Right ventricle myocardium inferior (tissue), 1 donor: ENCODE measurements around the gene TFAP2A. TPM values are rescaled to one million over a fixed set of nuclear protein-coding genes. Genes with fewer than 3 reads are reported as not detected.

Experiments used
- ATAC-seq: fragments of 200-7000 bp; cut with Tn5 transposase; one replicate; pipeline ENCODE4 v1.9.1; 2020; ENCODE audit warnings: mild to moderate bottlenecking, moderate library complexity
- DNase-seq: peaks from one replicate; pipeline ENCODE4 v3.0.0; 2021; ENCODE audit errors: missing footprints
- intact Hi-C: fragments of 100-400 bp; cut with DNase I; formaldehyde crosslinking; loops from one replicate; pipeline ENCODE4 v1.11.0; 2022
- total RNA-seq: library from RNA; stranded (reverse); fragmentation: NEBNext Ultra II Directional; extraction: Animal tissue kit (Norgen Biotek cat#: 25700); gene quantifications from one replicate; pipeline ENCODE4 v1.2.1, GENCODE V29; 2021
- donor health status: DM: no; HTN: yes; CAD: no; lungs with severe emphysema.

The TFAP2A gene
- total RNA-seq, 1 donor from 2014 or later: 0.43 TPM

GRCh38 chr6:10389739-10390494, 25.0 kb downstream of the TFAP2A start:
- ATAC-seq: no peak
- DNase-seq: no peak
- intact Hi-C loops: no loop called here

GRCh38 chr6:10386756-10387654, 27.9 kb downstream of the TFAP2A start:
- intact Hi-C loops: no loop called here
- ATAC-seq: no peak
- DNase-seq: no peak

GRCh38 chr6:10386220-10386619, 28.7 kb downstream of the TFAP2A start:
- ATAC-seq: no peak
- DNase-seq: no peak
- intact Hi-C loops: no loop called here

GRCh38 chr6:10385524-10386132, 29.2 kb downstream of the TFAP2A start:
- intact Hi-C loops: no loop called here
- ATAC-seq (no peak), DNase-seq (no peak)

GRCh38 chr6:10384610-10385523, 30.0 kb downstream of the TFAP2A start:
- intact Hi-C loops: no loop called here
- ATAC-seq (no peak), DNase-seq (no peak)

GRCh38 chr6:10384091-10384609, 30.7 kb downstream of the TFAP2A start:
- no peak for DNase-seq
- no peak for ATAC-seq
- intact Hi-C loops: no loop called here

GRCh38 chr6:10383331-10384090, 31.4 kb downstream of the TFAP2A start:
- ATAC-seq (no peak), DNase-seq (no peak)
- intact Hi-C loops: no loop called here

- ATAC-seq: no peak
- intact Hi-C loops: no loop called here
Measured at GRCh38 chr6:10382728-10383330, 32.0 kb downstream of the TFAP2A start.

GRCh38 chr6:10382322-10382721, 32.6 kb downstream of the TFAP2A start:
- ATAC-seq: no peak
- intact Hi-C loops: no loop called here

More at GRCh38 chr6:10382728-10383330, 32.0 kb downstream of the TFAP2A start:
- no peak for DNase-seq

GRCh38 chr6:10381830-10382208, 33.1 kb downstream of the TFAP2A start:
- DNase-seq (no peak), ATAC-seq (no peak)
- intact Hi-C loops: no loop called here

More at GRCh38 chr6:10382322-10382721, 32.6 kb downstream of the TFAP2A start:
- DNase-seq: no peak

GRCh38 chr6:10381133-10381829, 33.6 kb downstream of the TFAP2A start:
- no peak for DNase-seq
- intact Hi-C loops: no loop called here
- no peak for ATAC-seq

GRCh38 chr6:10375391-10375969, 39.4 kb downstream of the TFAP2A start:
- no peak for ATAC-seq
- intact Hi-C loops: no loop called here
- no peak for DNase-seq

GRCh38 chr6:10373642-10374359, 41.1 kb downstream of the TFAP2A start:
- intact Hi-C loops: no loop called here
- ATAC-seq (no peak), DNase-seq (no peak)

GRCh38 chr6:10369896-10370295, 45.0 kb downstream of the TFAP2A start:
- intact Hi-C loops: no loop called here
- ATAC-seq (no peak), DNase-seq (no peak)

- intact Hi-C loops: no loop called here
- ATAC-seq (no peak), DNase-seq (no peak)
Measured at GRCh38 chr6:10368861-10369260, 46.0 kb downstream of the TFAP2A start.

GRCh38 chr6:10363911-10364310, 51.0 kb downstream of the TFAP2A start:
- no peak for DNase-seq
- intact Hi-C loops: no loop called here
- ATAC-seq: no peak
